Ascending aorta (tissue), 2 donors: ENCODE measurements around the gene CREBBP. TPM values are rescaled to one million over a fixed set of nuclear protein-coding genes. Genes with fewer than 3 reads are reported as not detected.

ENCODE experiments used
- DNase-seq, 2 donors: peaks; one replicate each; pipeline ENCODE4 v3.0.0-alpha.2; 2019; ENCODE audit warnings: low spot score in 2 of 2
- H3K27ac ChIP-seq, 2 donors: fragments of 200-600 bp; sonication (generic); one replicate each; pipeline ENCODE4 v1.5.1; 2016 to 2017; ENCODE audit warnings: mild to moderate bottlenecking in 1 of 2
- H3K27me3 ChIP-seq: fragments of 200-600 bp; sonication (generic); one replicate; pipeline ENCODE4 v1.5.1; 2017
- H3K36me3 ChIP-seq, 2 donors: fragments of 200-600 bp; sonication (generic); one replicate each; pipeline ENCODE4 v1.5.1; 2016
- H3K4me1 ChIP-seq, 2 donors: fragments of 200-600 bp; sonication (generic); one replicate each; pipeline ENCODE4 v1.5.1; 2016 to 2017; ENCODE audit warnings: mild to moderate bottlenecking in 1 of 2
- H3K4me3 ChIP-seq, 2 donors: fragments of 200-600 bp; sonication (generic); one replicate each; pipeline ENCODE4 v1.5.1; 2016 to 2017; ENCODE audit warnings: mild to moderate bottlenecking in 1 of 2
- H3K9me3 ChIP-seq, 2 donors: fragments of 200-600 bp; sonication (generic); one replicate each; pipeline ENCODE4 v1.5.1; 2016
- intact Hi-C: fragments of 100-400 bp; cut with DNase I; formaldehyde crosslinking; loops from one replicate; pipeline ENCODE4 v1.15.1; 2023
- total RNA-seq: library from RNA; depleted of rRNA; stranded (reverse); fragments of >200 nt; gene quantifications from one replicate; pipeline ENCODE4 v1.1.0, GENCODE V29; 2016
- TF ChIP-seq, protein P1 (sequence below), 3 experiments: fragments of 200-600 bp in 2 of 3; fragments of 450-650 bp in 1 of 3; sonication (generic) in 2 of 3; IDR thresholded peaks; one replicate each; pipeline ENCODE4 v1.5.1; 2016 to 2019; ENCODE audit warnings: antibody characterized with exemption in 3 of 3, mild to moderate bottlenecking in 1 of 3, moderate library complexity in 1 of 3

Gene CREBBP
- total RNA-seq, 1 donor from 2014 or later, result 73.7 TPM

DNA sequence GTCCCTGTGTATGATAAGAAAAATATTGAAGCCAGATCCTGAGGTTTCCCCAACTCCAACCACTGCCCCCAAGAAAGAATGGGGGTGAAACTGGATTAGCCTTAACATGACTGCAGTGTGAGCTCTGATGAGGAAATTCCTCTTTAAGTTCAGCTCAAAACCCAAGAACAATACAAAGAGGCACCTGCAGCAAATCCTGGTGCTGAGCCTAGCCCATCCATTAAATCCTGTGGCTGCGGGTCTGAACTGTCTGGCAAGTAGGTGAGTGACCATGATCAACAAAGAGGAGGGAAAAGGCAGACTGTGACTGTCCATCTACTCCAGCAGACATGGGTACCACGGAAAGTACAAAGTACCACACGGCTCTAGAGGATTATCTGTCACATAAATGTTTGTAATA, 64.2 kb downstream of the CREBBP start:
- no peaks in the 10 kb centered on the region for H3K9me3 ChIP-seq
- no peak for DNase-seq
- intact Hi-C loops, result no loop called here
- TF ChIP-seq, protein P1, sequence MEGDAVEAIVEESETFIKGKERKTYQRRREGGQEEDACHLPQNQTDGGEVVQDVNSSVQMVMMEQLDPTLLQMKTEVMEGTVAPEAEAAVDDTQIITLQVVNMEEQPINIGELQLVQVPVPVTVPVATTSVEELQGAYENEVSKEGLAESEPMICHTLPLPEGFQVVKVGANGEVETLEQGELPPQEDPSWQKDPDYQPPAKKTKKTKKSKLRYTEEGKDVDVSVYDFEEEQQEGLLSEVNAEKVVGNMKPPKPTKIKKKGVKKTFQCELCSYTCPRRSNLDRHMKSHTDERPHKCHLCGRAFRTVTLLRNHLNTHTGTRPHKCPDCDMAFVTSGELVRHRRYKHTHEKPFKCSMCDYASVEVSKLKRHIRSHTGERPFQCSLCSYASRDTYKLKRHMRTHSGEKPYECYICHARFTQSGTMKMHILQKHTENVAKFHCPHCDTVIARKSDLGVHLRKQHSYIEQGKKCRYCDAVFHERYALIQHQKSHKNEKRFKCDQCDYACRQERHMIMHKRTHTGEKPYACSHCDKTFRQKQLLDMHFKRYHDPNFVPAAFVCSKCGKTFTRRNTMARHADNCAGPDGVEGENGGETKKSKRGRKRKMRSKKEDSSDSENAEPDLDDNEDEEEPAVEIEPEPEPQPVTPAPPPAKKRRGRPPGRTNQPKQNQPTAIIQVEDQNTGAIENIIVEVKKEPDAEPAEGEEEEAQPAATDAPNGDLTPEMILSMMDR (IDR thresholded peaks at IDR 0.05), result no peak
- H3K4me3 ChIP-seq, result no peak overlapping the region
- H3K27ac ChIP-seq, result no peak overlapping the region
- H3K4me1 ChIP-seq, result peaks cover 3 to 43% of the 10 kb centered on the region in 2 donors
- no peaks in the 10 kb centered on the region for H3K36me3 ChIP-seq
- H3K27me3 ChIP-seq, result no peaks in the 10 kb centered on the region

DNA sequence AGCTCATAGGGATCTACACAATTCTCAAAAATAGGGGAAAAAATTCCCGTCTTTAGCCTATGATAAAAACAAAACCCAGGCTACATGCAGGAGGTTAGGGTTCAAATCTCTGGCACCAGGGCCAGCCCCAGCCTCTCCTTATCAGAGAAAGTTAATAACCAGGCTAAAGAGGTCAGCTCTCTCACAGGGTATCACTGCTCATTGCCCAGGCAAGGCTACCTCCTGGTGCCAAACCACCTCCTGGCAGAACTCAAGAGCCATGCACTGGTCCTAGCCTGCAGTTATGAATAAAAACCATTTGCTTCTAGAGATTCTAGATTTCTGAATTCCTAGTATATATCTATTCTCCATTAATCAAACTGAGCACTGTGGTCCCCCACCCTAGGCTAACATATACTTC, 65.8 kb downstream of the CREBBP start:
- Histone ChIP-seq H3K36me3 (peaks cover 0 to 4% of the 10 kb centered on the region in 2 donors), H3K27ac (no peak overlapping the region), H3K4me1 (peaks cover 3 to 33% of the 10 kb centered on the region in 2 donors), H3K9me3 (no peaks in the 10 kb centered on the region), H3K27me3 (no peaks in the 10 kb centered on the region), H3K4me3 (no peak overlapping the region)
- TF ChIP-seq, protein P1 (IDR thresholded peaks at IDR 0.05), result no peak
- DNase-seq, result no peak
- intact Hi-C loops, result no loop called here

DNA sequence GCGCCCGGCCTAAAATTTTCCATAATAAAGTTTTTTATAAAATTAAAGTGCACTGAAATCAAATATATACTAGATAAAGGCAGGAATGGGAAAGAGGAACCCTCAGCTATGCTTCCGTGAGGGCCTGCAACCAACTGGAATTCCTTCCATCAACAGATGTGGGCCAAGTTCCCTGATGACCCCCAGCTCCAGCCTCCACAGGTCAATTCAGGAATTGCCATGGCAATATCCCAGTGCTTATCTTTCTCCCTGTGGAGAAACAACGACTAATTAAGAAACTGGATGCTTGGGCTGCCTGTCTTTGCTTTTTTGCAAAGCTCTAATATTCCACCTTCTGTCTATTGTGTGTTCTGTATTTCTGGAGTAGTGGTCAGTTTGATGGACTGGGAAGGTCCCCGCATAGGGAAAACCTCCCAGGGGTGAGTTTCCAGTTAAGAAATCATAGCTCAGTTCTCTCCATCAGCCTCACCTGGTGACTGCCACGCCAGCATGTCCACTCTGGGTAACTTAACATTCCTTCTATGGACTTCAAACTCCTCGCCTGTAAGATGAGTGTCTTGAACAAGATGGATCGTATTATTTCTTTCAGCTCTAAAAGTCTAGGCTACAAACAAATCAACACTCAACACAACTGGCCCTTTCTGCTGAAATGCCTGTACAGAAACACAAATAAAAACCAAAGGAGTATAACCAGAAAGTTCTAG, 67.9 kb downstream of the CREBBP start:
- Histone ChIP-seq H3K4me3 (no peak overlapping the region), H3K27me3 (no peaks in the 10 kb centered on the region), H3K36me3 (peaks cover 0 to 18% of the 10 kb centered on the region in 2 donors), H3K27ac (no peak overlapping the region), H3K4me1 (peaks cover 0 to 22% of the 10 kb centered on the region in 2 donors), H3K9me3 (no peaks in the 10 kb centered on the region)
- TF ChIP-seq, protein P1 (IDR thresholded peaks at IDR 0.05), result no peak
- intact Hi-C loops, result no loop called here
- DNase-seq, result no peak

DNA sequence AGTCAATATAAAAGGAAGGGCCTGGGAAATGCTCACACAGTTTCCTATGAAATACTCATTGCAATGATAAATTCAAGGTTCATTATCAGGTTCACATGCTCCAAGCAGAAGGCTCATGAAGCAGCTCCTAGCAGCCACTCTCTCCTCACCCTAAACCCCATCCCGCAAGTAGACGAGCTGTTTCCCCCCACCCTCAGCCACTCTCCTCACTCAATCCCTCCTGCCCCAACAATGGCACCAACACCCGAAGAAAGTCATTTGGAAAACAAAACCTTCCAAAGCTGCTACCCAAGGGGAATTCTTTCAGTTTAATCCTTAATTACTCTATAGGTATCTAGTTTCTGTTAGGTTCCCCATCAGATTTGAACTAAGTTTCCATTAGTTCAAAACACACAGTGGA, 69.7 kb downstream of the CREBBP start:
- Histone ChIP-seq H3K4me1 (peaks cover 0 to 19% of the 10 kb centered on the region in 2 donors), H3K27ac (no peak overlapping the region)

DNA sequence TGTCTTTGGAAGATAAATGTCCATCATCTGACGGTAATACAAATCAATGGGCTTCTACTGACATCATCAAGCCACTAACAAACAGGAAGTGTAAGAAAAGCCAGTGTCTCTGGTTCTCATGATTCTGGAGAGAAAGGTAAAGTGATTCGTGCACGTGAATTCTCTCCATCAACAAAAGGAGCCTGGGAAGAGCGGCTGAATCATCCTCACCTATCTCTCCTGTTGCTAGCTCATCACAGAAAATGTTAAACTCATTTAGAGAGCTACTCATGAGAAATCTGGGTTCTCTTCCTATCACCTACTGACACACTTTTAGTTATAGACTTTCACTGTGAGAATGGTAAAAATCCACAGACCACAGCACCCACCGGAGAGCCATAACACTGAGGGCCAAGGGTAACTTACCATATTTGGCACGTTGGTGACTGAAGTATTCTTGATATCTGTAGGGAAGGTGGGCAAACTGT, 70.3 kb downstream of the CREBBP start:
- H3K27ac ChIP-seq, result no peak overlapping the region
- no peaks in the 10 kb centered on the region for H3K27me3 ChIP-seq
- H3K9me3 ChIP-seq, result no peaks in the 10 kb centered on the region
- no peak for DNase-seq
- intact Hi-C loops, result no loop called here
- no peak overlapping the region for H3K4me3 ChIP-seq
- H3K4me1 ChIP-seq, result peaks cover 0 to 19% of the 10 kb centered on the region in 2 donors
- H3K36me3 ChIP-seq, result peaks cover 0 to 18% of the 10 kb centered on the region in 2 donors
- TF ChIP-seq, protein P1 (IDR thresholded peaks at IDR 0.05), result no peak

More for the DNA sequence above, 69.7 kb downstream of the CREBBP start:
- intact Hi-C loops, result no loop called here
- no peak overlapping the region for H3K4me3 ChIP-seq
- TF ChIP-seq, protein P1 (IDR thresholded peaks at IDR 0.05), result no peak
- H3K27me3 ChIP-seq, result no peaks in the 10 kb centered on the region
- H3K36me3 ChIP-seq, result peaks cover 0 to 18% of the 10 kb centered on the region in 2 donors
- DNase-seq, result no peak
- H3K9me3 ChIP-seq, result no peaks in the 10 kb centered on the region
